Skeletal muscle tissue (tissue), 4 donors: Measurements from ENCODE around the gene LRP2BP. TPM values are rescaled to one million over a fixed set of nuclear protein-coding genes. Genes with fewer than 3 reads are reported as not detected.
"Not testable (repeated sequence)": the region's sequence is repeated elsewhere in the genome, so short reads cannot be mapped to it uniquely, and the experiment has no call there.

ENCODE experiments used
- H3K27ac ChIP-seq: one replicate; pipeline ENCODE4 v1.7.0; 2013; ENCODE audit warnings: mild to moderate bottlenecking, low read depth, low read length, inconsistent platforms
- H3K27me3 ChIP-seq, 3 donors: one replicate each; pipeline ENCODE4 v1.7.0; 2013; ENCODE audit warnings: low read length in 3 of 3; ENCODE audit not compliant: control insufficient read depth in 3 of 3, insufficient read depth in 3 of 3
- H3K36me3 ChIP-seq, 3 donors: one replicate each; pipeline ENCODE4 v1.7.0; 2013; ENCODE audit warnings: low read length in 3 of 3; ENCODE audit not compliant: control insufficient read depth in 3 of 3, insufficient read depth in 3 of 3
- H3K4me1 ChIP-seq, 3 donors: one replicate each; pipeline ENCODE4 v1.7.0; 2013; ENCODE audit warnings: low read length in 3 of 3, mild to moderate bottlenecking in 3 of 3; ENCODE audit not compliant: control insufficient read depth in 3 of 3, insufficient read depth in 3 of 3
- H3K4me3 ChIP-seq, 3 donors: one replicate each; pipeline ENCODE4 v1.7.0; 2013; ENCODE audit warnings: low read length in 3 of 3
- H3K9ac ChIP-seq, 3 donors: one replicate each; pipeline ENCODE4 v1.7.0; 2013; ENCODE audit warnings: low read length in 3 of 3, mild to moderate bottlenecking in 3 of 3, moderate library complexity in 2 of 3, low read depth in 1 of 3
- H3K9me3 ChIP-seq, 3 donors: one replicate each; pipeline ENCODE4 v1.7.0; 2013; ENCODE audit warnings: low read length in 3 of 3; ENCODE audit not compliant: control insufficient read depth in 3 of 3
- total RNA-seq: library from RNA; depleted of rRNA; stranded (reverse); fragments of >200 nt; gene quantifications from one replicate; pipeline ENCODE4 v1.2.3, GENCODE V29; 2014
- donor health status: Osteomylitis.

The LRP2BP gene
- total RNA-seq, 1 donor from 2014 or later, result 4.7 TPM

DNA sequence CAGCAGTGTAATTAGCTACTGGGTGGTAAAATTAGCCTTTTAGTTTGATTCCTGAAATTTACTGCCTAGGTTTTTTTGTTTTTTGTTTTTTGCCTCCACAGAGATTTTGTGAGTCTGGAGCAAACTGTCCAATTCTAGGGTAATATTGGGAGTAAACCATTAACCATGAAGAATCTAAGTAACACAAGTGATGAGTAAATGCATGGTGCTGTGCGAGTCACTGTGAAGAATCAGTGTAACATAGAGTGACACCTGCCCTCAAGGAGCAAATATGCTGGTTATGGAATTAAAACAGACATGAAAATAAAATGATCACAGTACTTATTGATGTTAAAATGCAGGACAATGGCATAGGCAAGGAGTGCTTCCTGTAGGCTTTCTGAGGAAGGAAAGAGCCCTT, 60.1 kb downstream of the LRP2BP start:
- Histone ChIP-seq H3K9ac (no peak overlapping the region), H3K4me3 (no peak overlapping the region), H3K27me3 (no peaks in the 10 kb centered on the region), H3K36me3 (peaks cover 0 to 6% (median under 1%) of the 10 kb centered on the region in 3 donors), H3K4me1 (no peaks in the 10 kb centered on the region), H3K27ac (no peak overlapping the region), H3K9me3 (peaks cover 0 to 3% (median 0%) of the 10 kb centered on the region in 3 donors)

DNA sequence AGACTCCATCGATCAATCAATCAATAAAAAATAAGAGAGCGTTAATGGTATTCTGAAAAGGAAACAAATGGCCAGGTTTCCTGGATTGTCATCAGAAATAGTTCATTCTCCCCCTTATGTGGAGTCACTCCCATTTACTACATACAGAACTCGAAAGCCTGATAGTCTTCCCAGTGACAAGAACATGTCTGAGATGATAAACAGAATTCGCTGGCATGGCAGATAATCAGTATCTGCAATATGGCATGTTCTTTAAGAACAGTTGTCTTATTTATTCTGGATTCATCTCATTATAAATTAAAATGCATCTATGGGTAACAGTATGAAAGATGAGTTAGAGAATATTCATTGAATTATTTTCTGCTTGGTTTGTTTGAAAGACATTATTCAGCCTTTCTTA, 61.4 kb downstream of the LRP2BP start:
- Histone ChIP-seq H3K27me3 (no peaks in the 10 kb centered on the region), H3K27ac (no peak overlapping the region), H3K9ac (no peak overlapping the region), H3K9me3 (peaks cover 0 to 3% (median 0%) of the 10 kb centered on the region in 3 donors), H3K4me3 (no peak overlapping the region), H3K36me3 (peaks cover 0 to 4% (median 0%) of the 10 kb centered on the region in 3 donors), H3K4me1 (no peaks in the 10 kb centered on the region)

DNA sequence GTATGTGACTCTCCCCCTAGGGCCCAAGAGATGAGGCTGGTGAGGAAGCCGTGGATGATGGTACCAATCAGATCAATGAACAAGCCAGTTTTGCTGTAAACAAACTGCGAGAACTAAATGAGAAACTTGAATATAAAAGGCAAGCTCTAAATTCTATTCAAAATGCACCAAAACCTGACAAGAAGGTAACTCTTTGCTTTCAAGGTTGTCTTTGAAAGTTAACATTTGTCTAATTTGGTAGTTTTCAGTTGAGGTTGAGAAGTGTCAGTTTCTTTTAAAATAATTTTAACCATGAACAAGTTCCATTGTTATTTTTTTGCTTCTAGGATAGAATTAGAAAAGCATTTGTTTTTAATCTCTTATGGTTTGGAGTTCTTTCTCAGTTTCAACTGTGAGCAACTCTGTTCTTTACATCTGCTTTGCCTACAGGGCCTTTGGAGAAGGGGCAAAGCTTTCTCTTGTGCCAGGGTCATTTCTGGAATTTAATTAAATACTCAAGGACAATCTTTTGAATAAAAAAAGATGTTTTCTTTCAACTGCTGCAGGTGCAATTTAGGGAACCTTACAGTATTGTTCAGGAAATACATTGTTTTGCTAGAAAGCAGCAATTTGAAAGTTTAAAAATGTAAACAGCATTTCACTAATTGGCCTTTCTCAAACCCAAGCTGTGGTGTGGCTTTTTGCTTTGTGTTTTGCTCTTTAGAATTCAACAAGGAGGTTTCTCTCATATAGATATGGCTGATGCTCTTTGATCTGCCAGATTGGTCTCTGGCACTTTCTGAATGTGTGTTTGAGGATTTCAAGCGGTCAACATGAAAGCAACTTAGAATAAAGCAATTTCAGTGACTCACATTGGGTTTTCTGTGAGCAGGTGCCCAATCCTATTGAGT, 62.9 kb downstream of the LRP2BP start:
- H3K9me3 ChIP-seq, result no peaks in the 10 kb centered on the region
- no peak overlapping the region for H3K27ac ChIP-seq
- H3K27me3 ChIP-seq, result no peaks in the 10 kb centered on the region
- no peak overlapping the region for H3K4me3 ChIP-seq
- peaks cover 0 to 3% (median 0%) of the 10 kb centered on the region in 3 donors for H3K36me3 ChIP-seq
- no peaks in the 10 kb centered on the region for H3K4me1 ChIP-seq
- H3K9ac ChIP-seq, result no peak overlapping the region

DNA sequence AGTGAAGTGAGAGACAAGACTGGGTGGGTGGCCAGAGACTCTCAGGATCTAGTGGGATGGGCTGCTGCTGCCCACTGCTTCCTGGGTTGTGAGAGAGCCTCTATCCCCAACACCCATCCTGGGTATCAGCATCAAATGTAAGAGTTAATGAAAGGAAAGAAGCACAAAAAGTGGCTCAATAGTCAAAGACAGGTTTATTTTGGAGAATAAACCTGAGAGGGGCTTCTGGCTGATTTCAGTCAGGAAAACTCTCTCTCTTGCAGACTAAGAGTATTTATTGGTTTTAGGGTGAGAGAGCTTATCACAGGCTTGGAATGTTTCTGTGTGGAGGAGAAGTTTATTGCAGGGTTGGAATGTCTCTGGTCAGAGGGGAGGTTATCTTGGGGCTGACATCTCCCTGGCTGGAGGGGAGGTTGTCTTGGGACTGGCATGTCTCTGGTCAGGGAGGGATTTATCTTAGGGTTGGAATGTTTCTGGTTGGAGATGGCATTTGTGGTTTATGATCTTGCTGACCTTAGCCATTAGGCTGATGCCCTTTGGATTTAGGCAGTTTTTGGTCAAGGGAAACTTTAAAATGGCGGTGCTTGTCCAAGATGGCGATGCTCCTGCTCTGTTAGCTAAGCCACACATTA, 65.7 kb downstream of the LRP2BP start:
- not testable (repeated sequence) for H3K36me3 ChIP-seq, H3K4me3 ChIP-seq, H3K4me1 ChIP-seq, H3K27ac ChIP-seq, H3K9ac ChIP-seq, H3K9me3 ChIP-seq, H3K27me3 ChIP-seq

DNA sequence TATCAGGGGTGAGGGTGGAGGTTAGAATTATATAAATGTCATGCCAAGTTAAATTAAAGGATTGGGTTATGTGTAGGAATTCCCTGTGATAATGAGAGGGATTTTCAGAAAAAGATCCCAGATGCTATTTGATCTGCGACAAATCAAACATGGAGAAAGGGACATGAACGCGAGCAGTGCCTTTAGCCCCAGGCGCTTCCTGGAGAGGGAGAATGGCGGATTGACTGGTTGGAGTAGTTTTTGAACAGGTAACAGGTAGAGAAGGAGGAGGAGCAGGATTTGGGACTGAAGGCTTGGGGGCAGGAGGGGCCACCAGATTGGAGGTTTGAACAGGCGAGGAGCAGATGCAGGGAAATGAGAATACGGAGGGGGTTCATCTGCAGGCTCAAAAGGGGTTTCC, 67.1 kb downstream of the LRP2BP start:
- H3K9ac ChIP-seq, result no peak overlapping the region
- no peak overlapping the region for H3K27ac ChIP-seq
- no peaks in the 10 kb centered on the region for H3K4me1 ChIP-seq
- no peaks in the 10 kb centered on the region for H3K27me3 ChIP-seq
- no peak overlapping the region for H3K4me3 ChIP-seq
- peaks cover 0 to 3% (median 0%) of the 10 kb centered on the region in 3 donors for H3K36me3 ChIP-seq
- H3K9me3 ChIP-seq, result no peaks in the 10 kb centered on the region

DNA sequence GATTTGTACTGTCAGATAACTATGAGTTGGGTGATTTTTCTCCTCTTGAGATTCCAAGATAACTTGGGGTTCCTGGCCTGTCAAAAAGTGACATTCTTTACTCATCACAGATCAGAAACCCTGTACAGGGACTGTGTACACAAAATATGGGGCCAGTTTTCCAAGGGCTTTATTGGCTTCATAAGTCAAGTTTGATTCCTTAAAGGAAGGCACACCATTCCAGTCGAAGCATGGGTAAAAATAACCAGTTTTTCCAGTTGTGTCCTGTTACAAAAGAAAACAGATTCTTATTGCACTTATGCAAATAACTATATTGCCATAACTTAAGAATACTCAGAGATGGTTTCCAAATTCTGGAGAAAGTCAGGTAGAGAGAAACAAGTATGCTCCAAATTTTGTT, 70.0 kb downstream of the LRP2BP start:
- H3K27me3 ChIP-seq, H3K4me3 ChIP-seq, H3K27ac ChIP-seq, H3K9ac ChIP-seq, H3K4me1 ChIP-seq, H3K9me3 ChIP-seq, H3K36me3 ChIP-seq: not testable (repeated sequence)

DNA sequence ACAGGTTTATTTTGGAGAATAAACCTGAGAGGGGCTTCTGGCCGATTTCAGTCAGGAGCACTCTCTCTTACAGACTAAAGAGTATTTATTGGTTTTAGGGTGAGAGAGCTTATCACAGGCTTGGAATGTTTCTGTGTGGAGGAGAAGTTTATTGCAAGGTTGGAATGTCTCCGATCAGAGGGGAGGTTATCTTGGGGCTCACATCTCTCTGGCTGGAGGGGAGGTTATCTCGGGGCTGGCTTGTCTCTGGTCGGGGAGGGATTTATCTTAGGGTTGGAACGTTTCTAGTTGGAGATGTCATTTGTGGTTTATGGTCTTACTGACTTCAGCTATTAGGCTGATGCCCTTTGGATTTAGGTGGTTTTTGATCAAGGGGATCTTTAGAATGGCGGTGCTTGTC, 71.4 kb downstream of the LRP2BP start:
- H3K4me1 ChIP-seq, H3K27ac ChIP-seq, H3K36me3 ChIP-seq, H3K9me3 ChIP-seq, H3K9ac ChIP-seq, H3K4me3 ChIP-seq, H3K27me3 ChIP-seq: not testable (repeated sequence)

DNA sequence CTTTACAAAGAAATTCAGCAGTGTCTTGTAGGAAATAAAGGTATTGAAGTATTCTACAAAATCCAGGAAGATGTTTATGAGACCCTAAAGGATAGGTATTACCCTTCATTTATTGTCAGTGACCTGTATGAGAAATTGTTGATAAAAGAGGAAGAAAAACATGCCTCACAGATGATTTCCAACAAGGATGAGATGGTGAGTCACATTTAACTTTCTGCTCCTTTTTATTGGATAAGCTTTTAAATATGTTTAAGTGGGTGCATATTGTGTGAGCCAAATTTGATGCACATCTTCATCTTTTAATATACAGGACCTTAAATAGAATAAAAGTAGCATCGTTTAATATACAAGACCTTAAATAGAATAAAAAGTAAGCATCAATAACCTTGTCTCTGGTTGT, 72.1 kb downstream of the LRP2BP start:
- Histone ChIP-seq H3K27ac (no peak overlapping the region), H3K36me3 (no peaks in the 10 kb centered on the region), H3K4me1 (no peaks in the 10 kb centered on the region), H3K27me3 (no peaks in the 10 kb centered on the region), H3K9ac (no peak overlapping the region), H3K9me3 (no peaks in the 10 kb centered on the region), H3K4me3 (no peak overlapping the region)

DNA sequence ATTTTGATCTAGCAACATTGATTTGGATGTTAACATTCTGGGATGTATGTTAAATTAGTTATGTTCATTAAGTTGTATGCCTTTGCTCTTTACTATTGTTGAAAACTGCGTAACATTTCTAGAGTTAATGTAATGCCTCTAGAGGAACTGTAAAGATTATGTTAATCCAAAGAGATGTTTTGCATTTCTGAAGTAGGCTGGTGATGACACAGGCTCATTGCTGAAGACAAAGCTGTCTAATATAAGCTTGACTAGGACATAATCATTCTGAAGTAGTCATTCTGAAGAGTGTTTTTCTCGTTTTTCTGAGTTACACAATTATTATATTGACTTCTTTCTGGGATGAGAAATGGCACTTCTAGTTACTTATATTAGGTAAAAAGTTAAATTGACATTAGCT, 72.9 kb downstream of the LRP2BP start:
- Histone ChIP-seq H3K36me3 (no peaks in the 10 kb centered on the region), H3K27ac (no peak overlapping the region), H3K4me1 (no peaks in the 10 kb centered on the region), H3K9me3 (no peaks in the 10 kb centered on the region), H3K27me3 (no peaks in the 10 kb centered on the region), H3K4me3 (no peak overlapping the region), H3K9ac (no peak overlapping the region)

DNA sequence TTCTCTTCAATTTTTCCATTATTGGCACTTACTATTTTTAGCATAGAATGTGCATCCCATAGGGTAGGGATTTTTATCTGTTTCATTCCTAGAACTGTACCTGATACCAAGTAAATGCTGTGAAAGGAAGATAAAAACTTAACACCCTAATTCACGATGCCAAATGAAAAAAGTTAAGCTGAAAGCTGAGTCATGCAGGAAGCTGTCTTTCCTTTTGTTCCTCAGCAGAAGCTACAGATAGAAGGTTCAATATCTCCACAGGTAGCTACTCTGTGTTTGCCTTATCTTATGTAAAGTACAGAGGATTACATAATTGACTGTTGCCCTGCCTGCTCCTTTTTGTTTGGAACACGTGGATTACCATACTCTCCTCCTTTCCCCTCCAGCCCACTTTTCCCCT, 77.0 kb downstream of the LRP2BP start:
- Histone ChIP-seq H3K27ac (no peak overlapping the region), H3K27me3 (no peaks in the 10 kb centered on the region), H3K36me3 (peaks cover 0 to 3% (median 0%) of the 10 kb centered on the region in 3 donors), H3K9me3 (no peaks in the 10 kb centered on the region), H3K4me1 (no peaks in the 10 kb centered on the region), H3K9ac (no peak overlapping the region), H3K4me3 (no peak overlapping the region)
